H1 (cell line): ENCODE data around the gene SHH.

ENCODE experiments used
- BRCA1 ChIP-seq: IDR thresholded peaks from 2 replicates; pipeline ENCODE4 v1.6.1; 2012; ENCODE audit warnings: low read depth, low read length, improper control_type of control experiment
- EZH2 ChIP-seq: fragments of 200-600 bp; sonication (generic); IDR thresholded peaks from 2 replicates; pipeline ENCODE4 v1.7.1; 2012; ENCODE audit warnings: low read depth, mild to moderate bottlenecking, moderate library complexity, low read length, inconsistent platforms; ENCODE audit not compliant: severe bottlenecking
- POLR2A ChIP-seq, 2 experiments: IDR thresholded peaks; 1 replicate in 1 of 2; 2 replicates in 1 of 2; pipeline ENCODE4 v1.6.1; 2011; ENCODE audit warnings: low read depth in 2 of 2, low read length in 2 of 2, mild to moderate bottlenecking in 2 of 2; ENCODE audit errors: control extremely low read depth in 1 of 2
- POLR2AphosphoS5 ChIP-seq: IDR thresholded peaks from 2 replicates; pipeline ENCODE4 v1.6.1; 2011; ENCODE audit warnings: low read depth, low read length
- TF ChIP-seq, protein P1 (sequence below), 3 experiments: IDR thresholded peaks; 1 replicate in 2 of 3; 2 replicates in 1 of 3; pipeline versions ENCODE4 v1.5.1 to v1.6.1; 2011; ENCODE audit warnings: low read length in 3 of 3, mild to moderate bottlenecking in 3 of 3, inconsistent platforms in 2 of 3, low read depth in 1 of 3, moderate library complexity in 1 of 3; ENCODE audit not compliant: insufficient read depth in 1 of 3; ENCODE audit errors: control extremely low read depth in 1 of 3

GRCh38 chr7:155837126-155837479 lies 24.8 kb upstream of the SHH start:
- TF ChIP-seq, protein P1, sequence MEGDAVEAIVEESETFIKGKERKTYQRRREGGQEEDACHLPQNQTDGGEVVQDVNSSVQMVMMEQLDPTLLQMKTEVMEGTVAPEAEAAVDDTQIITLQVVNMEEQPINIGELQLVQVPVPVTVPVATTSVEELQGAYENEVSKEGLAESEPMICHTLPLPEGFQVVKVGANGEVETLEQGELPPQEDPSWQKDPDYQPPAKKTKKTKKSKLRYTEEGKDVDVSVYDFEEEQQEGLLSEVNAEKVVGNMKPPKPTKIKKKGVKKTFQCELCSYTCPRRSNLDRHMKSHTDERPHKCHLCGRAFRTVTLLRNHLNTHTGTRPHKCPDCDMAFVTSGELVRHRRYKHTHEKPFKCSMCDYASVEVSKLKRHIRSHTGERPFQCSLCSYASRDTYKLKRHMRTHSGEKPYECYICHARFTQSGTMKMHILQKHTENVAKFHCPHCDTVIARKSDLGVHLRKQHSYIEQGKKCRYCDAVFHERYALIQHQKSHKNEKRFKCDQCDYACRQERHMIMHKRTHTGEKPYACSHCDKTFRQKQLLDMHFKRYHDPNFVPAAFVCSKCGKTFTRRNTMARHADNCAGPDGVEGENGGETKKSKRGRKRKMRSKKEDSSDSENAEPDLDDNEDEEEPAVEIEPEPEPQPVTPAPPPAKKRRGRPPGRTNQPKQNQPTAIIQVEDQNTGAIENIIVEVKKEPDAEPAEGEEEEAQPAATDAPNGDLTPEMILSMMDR (IDR thresholded peaks at IDR 0.05; ENCODE audit: control extremely low read depth in 1 of 3, insufficient read depth in 1 of 3, low read depth in 1 of 3, low read length in 3 of 3): no peak
- TF ChIP-seq POLR2AphosphoS5 (no peak), POLR2A (IDR thresholded peaks at IDR 0.05; ENCODE audit: control extremely low read depth in 1 of 2, low read depth in 2 of 2, low read length in 2 of 2) (no peak), EZH2 (no peak), BRCA1 (no peak)
